A673 (cell line): Measurements from ENCODE around the gene GPC6. TPM values are rescaled to one million over a fixed set of nuclear protein-coding genes. Genes with fewer than 3 reads are reported as not detected.
"Not testable (repeated sequence)": the region's sequence is repeated elsewhere in the genome, so short reads cannot be mapped to it uniquely, and the experiment has no call there.

Experiments
- BruUV-seq: library from RNA; stranded (reverse); fragments of 400-500 nt; replicated peaks from 2 replicates; lab custom pipeline; 2021; lab: Mats Ljungman, UMichigan
- CTCF ChIA-PET: fragments of 300-600 bp; sonication (Branson Sonifier 250); formaldehyde crosslinking; loops from one replicate; lab custom pipeline; 2022; ENCODE audit warnings: antibody characterized with exemption; lab: Charles Lee
- POLR2A ChIA-PET: fragments of 300-600 bp; sonication (Branson Sonifier 250); formaldehyde crosslinking; loops from one replicate; lab custom pipeline; 2022; ENCODE audit warnings: antibody characterized with exemption; ENCODE audit not compliant: low non-redundant PET; lab: Charles Lee
- DNase-seq: peaks from one replicate; pipeline ENCODE4 v3.0.0-alpha.2; 2015; ENCODE audit warnings: low spot score
- H3K27ac ChIP-seq: fragments of 200-600 bp; sonication (generic); 2 replicates; pipeline ENCODE4 v1.5.1; 2016; ENCODE audit warnings: mixed run types, low read depth, mild to moderate bottlenecking, mixed read lengths, antibody characterized with exemption, low read length; ENCODE audit not compliant: poor library complexity, severe bottlenecking
- H3K27me3 ChIP-seq: fragments of 200-600 bp; sonication (generic); replicated peaks from 2 replicates; pipeline ENCODE4 v1.6.1; 2017; ENCODE audit warnings: mixed run types, low read depth, mild to moderate bottlenecking, mixed read lengths, antibody characterized with exemption, low read length; ENCODE audit not compliant: insufficient read depth, poor library complexity
- H3K36me3 ChIP-seq: fragments of 200-600 bp; sonication (generic); 2 replicates; pipeline ENCODE4 v1.6.1; 2016; ENCODE audit warnings: mixed run types, mild to moderate bottlenecking, mixed read lengths, antibody characterized with exemption, low read length; ENCODE audit not compliant: insufficient read depth, poor library complexity, severe bottlenecking
- H3K4me1 ChIP-seq: fragments of 200-600 bp; sonication (generic); 2 replicates; pipeline ENCODE4 v1.6.1; 2017; ENCODE audit warnings: mixed run types, mild to moderate bottlenecking, mixed read lengths, antibody characterized with exemption, low read length; ENCODE audit not compliant: insufficient read depth, poor library complexity, severe bottlenecking
- H3K4me3 ChIP-seq: fragments of 200-600 bp; sonication (generic); 2 replicates; pipeline ENCODE4 v1.5.1; 2016; ENCODE audit warnings: low read depth, mixed run types, mild to moderate bottlenecking, mixed read lengths, low read length; ENCODE audit not compliant: poor library complexity, severe bottlenecking
- H3K9me3 ChIP-seq: fragments of 200-600 bp; sonication (generic); 2 replicates; pipeline ENCODE4 v1.6.1; 2016; ENCODE audit warnings: mixed run types, low read depth, mild to moderate bottlenecking, mixed read lengths, antibody characterized with exemption, low read length; ENCODE audit not compliant: poor library complexity, severe bottlenecking
- CTCF ChIP-seq: fragments of 300-800, 200-600 bp; sonication (generic); conservative IDR thresholded peaks from 2 replicates; pipeline ENCODE4 v1.5.1; 2017; ENCODE audit warnings: low read depth, mild to moderate bottlenecking, antibody characterized with exemption, low read length, moderate library complexity, mixed read lengths
- EZH2 ChIP-seq: fragments of 200-600 bp; sonication (generic); IDR thresholded peaks from 2 replicates; pipeline ENCODE4 v1.6.1; 2017; ENCODE audit warnings: borderline replicate concordance, low read depth, mild to moderate bottlenecking, mixed read lengths, antibody characterized with exemption, low read length; ENCODE audit not compliant: poor library complexity, severe bottlenecking
- intact Hi-C: fragments of 100-400 bp; cut with micrococcal nuclease; formaldehyde crosslinking; loops from one replicate; pipeline ENCODE4 v1.10.0; 2022; ENCODE audit not compliant: unreplicated experiment
- total RNA-seq: library from RNA; stranded (reverse); gene quantifications from 2 replicates; pipeline ENCODE4 v1.2.3, GENCODE V29; 2021

The GPC6 gene
- total RNA-seq, 1 experiment from 2014 or later: 23.3 TPM

GRCh38 chr13:93450191-93450621 lies 223.6 kb downstream of the GPC6 start:
- H3K4me3 ChIP-seq: no peak overlapping the region
- no peaks in the 10 kb centered on the region for H3K9me3 ChIP-seq
- H3K4me1 ChIP-seq: peaks cover 32% of the 10 kb centered on the region
- H3K27ac ChIP-seq: peak overlapping the region; percentile 81
- ChIA-PET POLR2A (no interaction called here), CTCF (no interaction called here)
- intact Hi-C loops: no loop called here
- H3K36me3 ChIP-seq: no peaks in the 10 kb centered on the region
- TF ChIP-seq EZH2 (no peak), CTCF (no peak)
- peak; percentile 69 for DNase-seq
- no TSS peak for BruUV-seq
- H3K27me3 ChIP-seq: no peaks in the 10 kb centered on the region

- no peaks in the 10 kb centered on the region for H3K9me3 ChIP-seq
- no peak overlapping the region for H3K4me3 ChIP-seq
- H3K36me3 ChIP-seq: no peaks in the 10 kb centered on the region
- ChIA-PET CTCF (no interaction called here), POLR2A (no interaction called here)
- TF ChIP-seq CTCF (no peak), EZH2 (no peak)
- no peak for DNase-seq
- no peaks in the 10 kb centered on the region for H3K27me3 ChIP-seq
- intact Hi-C loops: no loop called here
- no peak overlapping the region for H3K27ac ChIP-seq
- no TSS peak for BruUV-seq
- H3K4me1 ChIP-seq: peaks cover 26% of the 10 kb centered on the region
Measured at GRCh38 chr13:93450761-93451160, 224.2 kb downstream of the GPC6 start.

- intact Hi-C loops, CTCF ChIA-PET, H3K9me3 ChIP-seq, H3K36me3 ChIP-seq, BruUV-seq, POLR2A ChIA-PET, H3K27me3 ChIP-seq, DNase-seq, H3K27ac ChIP-seq, H3K4me3 ChIP-seq: not testable (repeated sequence)
- peaks cover 13% of the 10 kb centered on the region for H3K4me1 ChIP-seq
Measured at GRCh38 chr13:93454676-93455235, 228.1 kb downstream of the GPC6 start.

GRCh38 chr13:93455861-93456260 lies 229.3 kb downstream of the GPC6 start:
- Histone ChIP-seq H3K4me1 (peaks cover 1% of the 10 kb centered on the region), H3K9me3 (no peaks in the 10 kb centered on the region), H3K4me3 (no peak overlapping the region), H3K27ac (no peak overlapping the region), H3K36me3 (no peaks in the 10 kb centered on the region), H3K27me3 (no peaks in the 10 kb centered on the region)
- CTCF ChIA-PET: no interaction called here
- POLR2A ChIA-PET: no interaction called here
- intact Hi-C loops: no loop called here
- DNase-seq: no peak
- TF ChIP-seq CTCF (no peak), EZH2 (no peak)
- BruUV-seq: no TSS peak
